ENCODE measurements around the gene TLE7. TPM values are rescaled to one million over a fixed set of nuclear protein-coding genes. Genes with fewer than 3 reads are reported as not detected.

Gene TLE7
- total RNA-seq, 1 experiment from 2014 or later, result not detected

DNA sequence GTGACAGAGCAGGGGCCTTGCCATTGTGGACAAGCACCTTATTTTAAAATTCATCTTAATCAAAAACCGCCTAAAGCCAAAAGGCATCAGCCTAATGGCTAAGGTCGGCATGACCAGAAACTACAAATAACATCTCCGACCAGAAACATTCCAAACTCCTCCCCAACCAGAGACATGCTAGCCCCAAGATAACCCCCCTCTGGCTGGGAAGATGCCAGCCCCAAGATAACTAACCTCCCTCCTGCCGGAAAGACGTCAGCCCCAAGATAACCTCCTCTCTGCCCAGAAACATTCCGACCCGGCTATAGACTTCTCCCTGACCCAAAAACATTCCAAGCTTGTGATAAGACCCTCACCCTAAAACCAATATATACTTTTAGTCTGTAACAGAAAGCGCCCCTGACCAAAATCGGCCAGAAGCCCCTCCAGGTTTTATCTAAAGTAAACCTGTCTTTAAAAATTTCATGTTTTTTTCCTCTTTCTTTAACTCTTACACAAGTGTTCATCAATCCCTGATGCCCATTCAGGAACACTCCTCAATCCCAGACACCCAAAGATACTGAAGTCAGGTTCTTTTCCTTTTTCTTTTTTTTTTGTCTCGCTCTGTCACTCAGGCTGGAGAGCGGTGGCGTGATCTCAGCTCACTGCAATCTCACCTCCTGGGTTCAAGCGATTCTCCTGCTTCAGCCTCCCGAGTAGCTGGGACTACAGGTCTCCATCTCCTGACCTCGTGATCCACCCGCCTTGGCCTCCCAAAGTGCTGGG is 32.7 kb downstream of the TLE7 start:
- Histone ChIP-seq H2BK15ac (ENCODE audit: low read depth, low read length) (no peak overlapping the region), H2BK20ac (ENCODE audit: low read depth, low read length, poor library complexity, severe bottlenecking) (no peak overlapping the region), H3K27me3 (ENCODE audit: insufficient read depth, low read length) (no peaks in the 10 kb centered on the region), H3K23me2 (ENCODE audit: insufficient read length, low read depth, low read length, poor library complexity, severe bottlenecking) (peaks cover 6% of the 10 kb centered on the region), H3K56ac (ENCODE audit: insufficient read length, low read depth, low read length) (no peak overlapping the region), H3T11ph (ENCODE audit: low read length) (no peak overlapping the region), H3K79me2 (ENCODE audit: insufficient read depth, low read length) (no peaks in the 10 kb centered on the region), H3K23ac (ENCODE audit: insufficient read length, low read depth, low read length) (no peak overlapping the region), H3K14ac (ENCODE audit: insufficient read depth, low read length) (no peak overlapping the region), H4K20me1 (ENCODE audit: control insufficient read depth, insufficient read depth, insufficient read length) (no peaks in the 10 kb centered on the region), H2AK5ac (ENCODE audit: insufficient read length, low read length) (no peak overlapping the region), H4K8ac (replicated peaks; ENCODE audit: insufficient read length, low read depth, low read length) (no peak overlapping the region), H2BK12ac (ENCODE audit: insufficient read length, low read depth, low read length) (no peak overlapping the region), H3K9ac (ENCODE audit: extremely low read depth, insufficient read length, low read length) (no peak overlapping the region), H3K4me1 (ENCODE audit: insufficient read depth, low read length) (no peaks in the 10 kb centered on the region), H2BK120ac (ENCODE audit: low read depth, low read length, poor library complexity, severe bottlenecking) (no peak overlapping the region), H3K9me3 (ENCODE audit: control insufficient read depth, low read depth, low read length) (no peaks in the 10 kb centered on the region), H3K27ac (ENCODE audit: insufficient read length, low read depth, low read length) (no peak overlapping the region), H3K4ac (ENCODE audit: low read depth, low read length) (no peak overlapping the region), H2BK5ac (ENCODE audit: insufficient read length, low read length) (no peak overlapping the region), H2AFZ (ENCODE audit: low read length) (no peak overlapping the region), H4K91ac (ENCODE audit: insufficient read length, low read depth, low read length) (no peak overlapping the region), H4K5ac (ENCODE audit: insufficient read length, low read depth, low read length) (no peak overlapping the region), H3K18ac (ENCODE audit: insufficient read length, low read depth, low read length) (no peak overlapping the region), H3K79me1 (ENCODE audit: insufficient read depth, low read depth, low read length, poor library complexity, severe bottlenecking) (no peaks in the 10 kb centered on the region), H3K4me2 (ENCODE audit: insufficient read depth, insufficient read length, low read length) (no peak overlapping the region)
- H3K4me3 Mint-ChIP-seq, result no peak overlapping the region
- peaks cover 10 to 12% of the 10 kb centered on the region in 2 experiments; a peak in 4 of 5 replicates for H3K9me3 Mint-ChIP-seq
- H3K27me3 Mint-ChIP-seq (ENCODE audit: low read depth), result peaks cover 25% of the 10 kb centered on the region
- peaks cover 8 to 9% of the 10 kb centered on the region in 2 experiments for H3K4me1 Mint-ChIP-seq
- no CpG with 5 or more reads among the region's 16 CpGs for WGBS (ENCODE audit: extremely low coverage, insufficient read length, low lambda C conversion rate)
- H3K36me3 Mint-ChIP-seq (ENCODE audit: insufficient read depth in 1 of 3, low read depth in 3 of 3), result peaks cover 0 to 5% (median under 1%) of the 10 kb centered on the region in 3 experiments; a peak in 2 of 7 replicates
- DNase-seq, result no peak
- TF ChIP-seq, protein P1, sequence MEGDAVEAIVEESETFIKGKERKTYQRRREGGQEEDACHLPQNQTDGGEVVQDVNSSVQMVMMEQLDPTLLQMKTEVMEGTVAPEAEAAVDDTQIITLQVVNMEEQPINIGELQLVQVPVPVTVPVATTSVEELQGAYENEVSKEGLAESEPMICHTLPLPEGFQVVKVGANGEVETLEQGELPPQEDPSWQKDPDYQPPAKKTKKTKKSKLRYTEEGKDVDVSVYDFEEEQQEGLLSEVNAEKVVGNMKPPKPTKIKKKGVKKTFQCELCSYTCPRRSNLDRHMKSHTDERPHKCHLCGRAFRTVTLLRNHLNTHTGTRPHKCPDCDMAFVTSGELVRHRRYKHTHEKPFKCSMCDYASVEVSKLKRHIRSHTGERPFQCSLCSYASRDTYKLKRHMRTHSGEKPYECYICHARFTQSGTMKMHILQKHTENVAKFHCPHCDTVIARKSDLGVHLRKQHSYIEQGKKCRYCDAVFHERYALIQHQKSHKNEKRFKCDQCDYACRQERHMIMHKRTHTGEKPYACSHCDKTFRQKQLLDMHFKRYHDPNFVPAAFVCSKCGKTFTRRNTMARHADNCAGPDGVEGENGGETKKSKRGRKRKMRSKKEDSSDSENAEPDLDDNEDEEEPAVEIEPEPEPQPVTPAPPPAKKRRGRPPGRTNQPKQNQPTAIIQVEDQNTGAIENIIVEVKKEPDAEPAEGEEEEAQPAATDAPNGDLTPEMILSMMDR (conservative IDR thresholded peaks at IDR 0.05), result no peak
- H3K27ac Mint-ChIP-seq, result no peak overlapping the region
